Glomerular visceral epithelial cell (primary cell): ENCODE measurements around the gene UCK2.

Experiments used
- DNase-seq: peaks from one replicate; pipeline ENCODE4 v3.0.0-alpha.2; 2016; ENCODE audit errors: extremely low spot score

UCK2 gene

DNA sequence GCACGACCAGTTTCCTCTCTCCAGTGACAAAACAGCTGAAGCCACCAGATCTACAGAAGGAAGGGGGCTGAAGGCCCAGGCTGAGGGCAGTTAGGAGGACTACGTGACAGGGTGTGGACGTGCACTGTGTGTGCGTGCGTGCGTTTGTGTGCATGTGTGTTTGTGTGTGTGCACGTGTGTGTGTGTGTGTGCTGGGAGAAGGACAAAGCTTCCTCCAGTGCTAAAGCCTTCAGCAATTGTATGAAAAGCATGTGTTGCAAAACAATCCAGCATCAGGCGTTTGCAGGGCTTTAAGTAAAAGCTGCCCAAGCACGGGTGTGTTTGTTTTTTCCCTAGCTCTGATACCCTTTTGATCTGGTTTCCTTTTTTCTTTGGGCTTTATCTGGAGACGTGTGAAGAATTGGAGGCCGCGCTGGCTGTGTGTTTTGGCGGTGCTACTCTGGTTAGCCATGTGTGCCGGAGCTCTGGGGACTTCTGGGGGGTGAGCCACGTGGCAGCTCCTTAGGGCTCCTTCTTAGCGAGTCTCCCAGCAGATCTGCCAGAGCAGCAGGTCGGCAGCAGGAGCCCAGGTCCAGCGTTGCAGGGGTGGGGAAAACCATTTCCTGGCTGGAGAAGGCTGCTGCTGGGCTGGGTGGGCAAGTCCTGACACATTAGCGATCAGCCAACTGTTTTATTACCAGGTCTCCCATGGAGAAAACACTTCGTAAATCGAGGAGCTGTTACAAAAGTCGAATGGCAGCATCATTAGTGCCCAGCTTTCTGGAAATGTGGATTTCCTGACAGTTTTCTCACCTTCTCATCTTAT, 73.4 kb downstream of the UCK2 start:
- no peak for DNase-seq

- no peak for DNase-seq
Observed at GRCh38 chr1:165902565-165902964, 75.2 kb downstream of the UCK2 start.

- DNase-seq: peak; percentile 81
Observed at GRCh38 chr1:165903672-165904071, 76.3 kb downstream of the UCK2 start.

- DNase-seq: no peak
Observed at GRCh38 chr1:165904948-165905347, 77.5 kb downstream of the UCK2 start.

DNA sequence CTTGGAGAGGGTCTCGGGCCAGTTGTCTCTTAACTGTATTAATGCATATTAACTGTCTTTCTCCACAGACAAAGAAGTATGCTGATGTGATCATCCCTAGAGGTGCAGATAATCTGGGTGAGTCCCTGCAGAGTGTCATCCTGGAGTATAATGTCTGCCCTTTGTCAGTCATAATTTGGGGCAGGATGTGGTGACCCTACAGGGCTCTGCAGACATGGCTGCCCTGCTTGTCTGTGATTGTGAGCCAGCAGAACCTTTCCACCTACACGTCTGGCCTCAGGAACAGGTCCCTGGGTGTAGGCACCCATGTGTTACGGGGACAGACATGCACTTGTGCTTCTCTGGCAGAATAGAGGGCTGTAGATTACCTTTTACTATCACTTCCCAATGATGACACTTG, 78.4 kb downstream of the UCK2 start:
- DNase-seq: no peak

- peak; percentile 46 for DNase-seq
Observed at GRCh38 chr1:165907256-165907857, 79.9 kb downstream of the UCK2 start.

DNA sequence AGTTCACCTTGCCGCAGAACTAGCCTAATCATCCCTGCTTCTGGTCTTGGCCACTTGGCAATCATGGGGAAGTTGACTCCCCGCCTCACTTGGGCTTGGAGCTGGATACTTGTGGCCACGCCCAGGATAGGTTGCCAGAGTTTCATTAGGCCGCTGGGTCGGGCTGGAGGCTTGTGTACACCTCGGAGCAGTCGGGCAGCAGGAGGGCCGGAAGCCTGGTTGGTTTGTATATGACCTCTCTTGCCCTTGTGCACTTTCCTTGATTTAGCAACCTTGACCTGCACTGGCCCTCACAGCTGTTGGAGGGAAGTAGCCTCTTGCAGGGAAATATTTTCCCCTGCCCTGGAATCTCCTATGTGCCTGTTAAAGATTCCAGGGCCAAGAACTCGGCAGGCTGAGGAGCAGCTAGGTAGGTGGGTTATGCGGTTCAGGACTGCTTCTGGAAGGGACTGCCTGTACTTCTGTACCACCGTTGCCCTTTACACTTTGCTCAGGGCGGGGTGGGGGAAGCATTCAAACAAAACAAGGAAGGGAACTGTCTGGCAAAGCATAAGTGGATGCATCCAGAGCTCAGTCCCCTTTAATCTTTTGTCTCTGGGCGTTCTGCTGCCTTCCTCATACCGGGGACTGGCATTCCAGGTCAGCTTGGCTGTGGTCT, 83.5 kb downstream of the UCK2 start:
- no peak for DNase-seq

DNA sequence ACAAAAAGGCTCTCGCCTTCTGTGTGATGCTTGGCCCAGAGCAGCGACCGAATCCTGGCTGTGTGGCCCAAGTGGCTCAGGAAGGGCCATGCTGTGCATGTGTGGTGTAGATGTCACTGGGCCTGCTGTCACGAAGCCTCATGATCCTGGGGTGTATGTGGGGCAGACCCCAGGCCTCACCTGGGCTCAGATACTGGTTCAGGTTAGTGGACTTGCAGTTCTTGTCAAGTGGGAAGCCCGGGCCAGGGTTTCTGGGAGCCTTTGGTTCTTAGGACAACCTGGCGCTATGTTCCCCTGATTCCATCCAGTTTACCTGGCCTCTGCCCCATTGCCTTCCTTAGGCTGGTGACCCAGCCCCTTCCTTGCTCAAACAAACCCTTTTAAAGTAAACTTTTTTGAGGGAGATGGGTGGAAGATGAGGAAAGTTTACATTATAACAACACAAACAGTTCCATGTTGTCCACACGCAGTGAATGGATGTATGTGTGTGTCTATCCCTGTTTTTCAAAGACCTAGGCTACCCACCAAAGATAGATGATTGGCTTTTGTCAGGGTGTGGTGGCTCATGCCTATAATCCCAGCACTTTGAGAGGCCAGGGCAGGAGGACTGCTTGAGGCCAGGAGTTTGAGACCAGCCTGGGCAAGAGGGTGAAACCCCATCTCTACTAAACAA, 84.3 kb downstream of the UCK2 start:
- no peak for DNase-seq

- no peak for DNase-seq
Observed at GRCh38 chr1:165912638-165913037, 85.2 kb downstream of the UCK2 start.

- DNase-seq: peak; percentile 80
Observed at GRCh38 chr1:165914136-165914798, 86.9 kb downstream of the UCK2 start.

GRCh38 chr1:165915480-165915879, 88.1 kb downstream of the UCK2 start:
- DNase-seq: no peak

DNA sequence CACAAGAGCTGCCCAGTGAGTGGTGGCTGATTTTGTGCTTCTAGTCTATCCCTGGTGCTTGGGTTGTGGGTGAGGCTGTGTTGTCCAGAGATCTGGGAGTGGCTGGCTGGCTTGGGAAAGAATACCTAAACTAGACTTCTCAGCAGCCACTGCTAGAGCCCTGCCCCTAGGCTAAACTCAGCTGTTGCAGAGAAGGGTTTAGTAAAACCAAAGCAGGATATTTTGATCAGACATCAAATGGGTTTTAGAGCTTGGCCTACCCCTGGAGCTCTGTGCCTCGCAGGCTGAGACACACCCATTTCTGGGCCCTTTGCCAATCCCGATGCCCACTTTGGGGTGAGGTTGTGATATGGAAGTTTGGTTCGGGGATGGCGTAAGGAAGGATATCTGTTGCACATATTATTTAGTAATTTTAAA, 88.5 kb downstream of the UCK2 start:
- DNase-seq: no peak

- DNase-seq: no peak
Observed at GRCh38 chr1:165917166-165917565, 89.8 kb downstream of the UCK2 start.

- no peak for DNase-seq
Observed at GRCh38 chr1:165924117-165924516, 96.7 kb downstream of the UCK2 start.

GRCh38 chr1:165925498-165926079, 98.2 kb downstream of the UCK2 start:
- no peak for DNase-seq

DNA sequence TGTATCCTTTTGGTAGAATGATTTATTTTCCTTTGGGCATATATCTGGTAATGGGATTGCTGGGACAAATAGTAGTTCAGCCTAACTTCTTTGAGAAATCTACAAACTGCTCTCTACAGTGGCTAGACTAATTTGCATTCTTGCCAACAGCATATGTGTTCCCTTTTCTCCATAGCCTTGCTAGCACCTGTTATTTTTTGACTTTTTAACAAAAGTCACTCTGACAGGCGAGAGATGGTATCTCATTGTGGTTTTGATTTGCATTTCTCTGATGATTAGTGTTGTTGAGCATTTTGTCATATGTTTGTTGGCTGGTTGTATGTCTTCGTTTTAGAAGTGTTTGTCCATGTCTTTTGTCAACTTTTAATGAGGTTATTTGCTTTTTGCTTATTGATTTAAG, 99.8 kb downstream of the UCK2 start:
- DNase-seq: no peak

- peak; percentile 51 for DNase-seq
Observed at GRCh38 chr1:165928075-165928731, 100.8 kb downstream of the UCK2 start.

DNA sequence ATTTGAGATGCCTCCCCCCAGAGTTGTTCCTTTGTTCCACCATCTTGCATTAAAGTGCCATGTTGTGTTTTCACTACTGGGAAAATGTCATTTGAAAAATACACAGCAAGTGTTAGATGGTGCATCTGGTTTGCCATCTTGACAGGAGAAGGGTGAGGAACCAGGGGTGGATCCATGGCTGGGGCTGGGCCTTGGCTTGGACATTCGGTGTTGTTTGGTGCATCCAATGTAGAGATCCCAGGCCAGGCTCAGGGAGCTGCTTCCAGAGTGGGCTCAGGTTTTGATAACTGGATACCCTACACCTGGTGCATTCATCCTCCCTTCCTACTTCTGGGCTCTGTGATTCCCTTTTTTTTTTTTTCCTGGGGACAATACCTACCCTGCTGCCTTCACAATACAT, 103.5 kb downstream of the UCK2 start:
- no peak for DNase-seq

GRCh38 chr1:165933446-165934170, 106.2 kb downstream of the UCK2 start:
- DNase-seq: no peak

DNA sequence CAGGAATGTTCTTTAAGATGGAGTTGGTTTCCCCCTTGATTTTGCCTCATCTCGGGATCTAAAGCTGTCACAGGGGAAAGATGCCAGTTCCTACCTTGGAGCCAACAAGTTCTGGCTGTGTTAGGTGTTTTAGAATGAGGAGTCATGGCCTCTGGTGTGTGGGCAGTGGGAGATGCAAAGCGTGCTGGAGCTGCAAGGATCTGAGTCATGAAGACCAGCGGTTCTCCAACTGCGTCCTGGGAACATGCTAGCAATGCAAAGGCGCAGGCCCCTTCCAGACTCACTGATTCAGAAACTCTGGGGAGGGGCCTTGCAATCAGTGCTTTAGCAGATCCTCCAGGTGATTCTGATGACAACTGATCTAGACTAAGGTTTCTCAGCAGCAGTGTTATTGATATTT, 109.1 kb downstream of the UCK2 start:
- DNase-seq: no peak
